ENCODE data around the gene ST7. TPM values are rescaled to one million over a fixed set of nuclear protein-coding genes. Genes with fewer than 3 reads are reported as not detected.

The ST7 gene
- total RNA-seq, 1 donor from 2014 or later, result 39.3 TPM

- H3K27me3 Mint-ChIP-seq (ENCODE audit: low read depth, unreplicated experiment), result no peaks in the 10 kb centered on the region
- no peaks in the 10 kb centered on the region for H3K27me3 ChIP-seq (ENCODE audit: insufficient read depth, low read length)
- no peak overlapping the region for H2AFZ ChIP-seq (ENCODE audit: low read depth, low read length)
- no peak overlapping the region for H3K27ac ChIP-seq (ENCODE audit: low read depth, low read length)
- H4K20me1 ChIP-seq (ENCODE audit: insufficient read depth, low read length), result no peaks in the 10 kb centered on the region
- no peak overlapping the region for H3K9ac ChIP-seq (ENCODE audit: low read length)
- H3K9me3 Mint-ChIP-seq (ENCODE audit: unreplicated experiment), result peaks cover 2% of the 10 kb centered on the region
- no peaks in the 10 kb centered on the region for H3K79me2 ChIP-seq (ENCODE audit: insufficient read depth, low read length)
- H3K4me1 Mint-ChIP-seq (ENCODE audit: low read depth, unreplicated experiment), result peaks cover 12% of the 10 kb centered on the region
- H3K36me3 ChIP-seq (ENCODE audit: insufficient read depth, low read length), result peaks cover 9% of the 10 kb centered on the region
- no peak overlapping the region for H3K4me3 ChIP-seq (ENCODE audit: insufficient read depth, low read depth, low read length)
- no peak for TF ChIP-seq CTCF (IDR thresholded peaks at IDR 0.05; ENCODE audit: insufficient read depth, low read depth, low read length)
- no peak for TF ChIP-seq EZH2 (IDR thresholded peaks at IDR 0.05; ENCODE audit: insufficient read depth, low read length)
- H3K36me3 Mint-ChIP-seq (ENCODE audit: low read depth, unreplicated experiment), result peaks cover 24% of the 10 kb centered on the region
- DNase-seq (ENCODE audit: low read depth) (no peak), FAIRE-seq (no peak)
- H3K4me3 Mint-ChIP-seq (ENCODE audit: unreplicated experiment), result no peak overlapping the region
- H3K9me3 ChIP-seq (ENCODE audit: insufficient read depth, low read depth, low read length), result no peaks in the 10 kb centered on the region
- H3K4me1 ChIP-seq (ENCODE audit: insufficient read depth, low read length), result peaks cover 19% of the 10 kb centered on the region
- no peak overlapping the region for H3K27ac Mint-ChIP-seq (ENCODE audit: unreplicated experiment)
- no peak overlapping the region for H3K4me2 ChIP-seq (ENCODE audit: low read length)
These were observed 267.5 kb downstream of the ST7 start for GRCh38 chr7:117220836-117221235.

- Histone ChIP-seq H3K4me2 (ENCODE audit: low read length) (no peak overlapping the region), H3K27me3 (ENCODE audit: insufficient read depth, low read length) (no peaks in the 10 kb centered on the region), H3K9ac (ENCODE audit: low read length) (no peak overlapping the region), H3K4me3 (ENCODE audit: insufficient read depth, low read depth, low read length) (no peak overlapping the region), H3K36me3 (ENCODE audit: insufficient read depth, low read length) (peaks cover 5% of the 10 kb centered on the region), H3K4me1 (ENCODE audit: insufficient read depth, low read length) (peaks cover 14% of the 10 kb centered on the region), H3K79me2 (ENCODE audit: insufficient read depth, low read length) (no peaks in the 10 kb centered on the region), H2AFZ (ENCODE audit: low read depth, low read length) (no peak overlapping the region), H3K27ac (ENCODE audit: low read depth, low read length) (no peak overlapping the region), H4K20me1 (ENCODE audit: insufficient read depth, low read length) (no peaks in the 10 kb centered on the region), H3K9me3 (ENCODE audit: insufficient read depth, low read depth, low read length) (no peaks in the 10 kb centered on the region)
- DNase-seq (ENCODE audit: low read depth) (no peak), FAIRE-seq (no peak)
- Mint-ChIP-seq H3K36me3 (ENCODE audit: low read depth, unreplicated experiment) (peaks cover 30% of the 10 kb centered on the region), H3K9me3 (ENCODE audit: unreplicated experiment) (peaks cover 2% of the 10 kb centered on the region), H3K27me3 (ENCODE audit: low read depth, unreplicated experiment) (no peaks in the 10 kb centered on the region), H3K4me3 (ENCODE audit: unreplicated experiment) (no peak overlapping the region), H3K4me1 (ENCODE audit: low read depth, unreplicated experiment) (peaks cover 8% of the 10 kb centered on the region), H3K27ac (ENCODE audit: unreplicated experiment) (no peak overlapping the region)
- no peak for TF ChIP-seq EZH2 (IDR thresholded peaks at IDR 0.05; ENCODE audit: insufficient read depth, low read length)
- no peak for TF ChIP-seq CTCF (IDR thresholded peaks at IDR 0.05; ENCODE audit: insufficient read depth, low read depth, low read length)
These were observed 272.2 kb downstream of the ST7 start for GRCh38 chr7:117225536-117225935.

- Histone ChIP-seq H3K79me2 (ENCODE audit: insufficient read depth, low read length) (no peaks in the 10 kb centered on the region), H3K36me3 (ENCODE audit: insufficient read depth, low read length) (peaks cover 5% of the 10 kb centered on the region), H3K4me1 (ENCODE audit: insufficient read depth, low read length) (peaks cover 19% of the 10 kb centered on the region), H3K9me3 (ENCODE audit: insufficient read depth, low read depth, low read length) (no peaks in the 10 kb centered on the region), H3K4me3 (ENCODE audit: insufficient read depth, low read depth, low read length) (no peak overlapping the region), H3K4me2 (ENCODE audit: low read length) (no peak overlapping the region), H3K27me3 (ENCODE audit: insufficient read depth, low read length) (no peaks in the 10 kb centered on the region), H3K27ac (ENCODE audit: low read depth, low read length) (no peak overlapping the region), H2AFZ (ENCODE audit: low read depth, low read length) (no peak overlapping the region), H4K20me1 (ENCODE audit: insufficient read depth, low read length) (no peaks in the 10 kb centered on the region), H3K9ac (ENCODE audit: low read length) (no peak overlapping the region)
- Mint-ChIP-seq H3K36me3 (ENCODE audit: low read depth, unreplicated experiment) (peaks cover 23% of the 10 kb centered on the region), H3K4me3 (ENCODE audit: unreplicated experiment) (no peak overlapping the region), H3K27ac (ENCODE audit: unreplicated experiment) (no peak overlapping the region), H3K27me3 (ENCODE audit: low read depth, unreplicated experiment) (no peaks in the 10 kb centered on the region), H3K4me1 (ENCODE audit: low read depth, unreplicated experiment) (peaks cover 11% of the 10 kb centered on the region), H3K9me3 (ENCODE audit: unreplicated experiment) (peaks cover 2% of the 10 kb centered on the region)
- DNase-seq (ENCODE audit: low read depth) (peak; percentile 61), FAIRE-seq (no peak)
- TF ChIP-seq EZH2 (IDR thresholded peaks at IDR 0.05; ENCODE audit: insufficient read depth, low read length) (no peak), CTCF (IDR thresholded peaks at IDR 0.05; ENCODE audit: insufficient read depth, low read depth, low read length) (no peak)
These were observed 273.8 kb downstream of the ST7 start for GRCh38 chr7:117227091-117227490.
